Adrenal gland (tissue), 5 donors: ENCODE measurements around the gene MAGEB10.

Experiments used
- CTCF ChIP-seq, 6 experiments: fragments of 450-650 bp in 4 of 6; fragments of 200-600 bp in 2 of 6; sonication (generic) in 1 of 6; IDR thresholded peaks; 1 replicate in 5 of 6; 2 replicates in 1 of 6; pipeline versions ENCODE4 v1.5.1 to v1.8.0; 2016 to 2021; ENCODE audit warnings: antibody characterized with exemption in 6 of 6, mild to moderate bottlenecking in 2 of 6, moderate library complexity in 1 of 6
- POLR2A ChIP-seq, 2 donors: fragments of 450-650 bp; IDR thresholded peaks; one replicate each; pipeline ENCODE4 v1.6.1; 2017; ENCODE audit warnings: antibody characterized with exemption in 2 of 2, mild to moderate bottlenecking in 2 of 2, moderate library complexity in 1 of 2
- donor health status: DM: no; HTN: no; CAD: no.

- no peak for TF ChIP-seq CTCF (IDR thresholded peaks at IDR 0.05)
- no peak for TF ChIP-seq POLR2A (IDR thresholded peaks at IDR 0.05)
Measured at GRCh38 chrX:27808226-27808625, 436 bp downstream of the MAGEB10 start.
